Natural killer cell (primary cell): ENCODE results near the gene ARHGAP26. TPM values are rescaled to one million over a fixed set of nuclear protein-coding genes. Genes with fewer than 3 reads are reported as not detected.
A peak's percentile ranks its signal among the peaks of the same experiment; 100 is the strongest.

Experiments used
- ATAC-seq, 3 donors: fragments of 150-1000 bp in 2 of 3; fragments of 200-7000 bp in 1 of 3; cut with Tn5 transposase; 1 replicate in 1 of 3; 2 replicates in 2 of 3; pipeline ENCODE4 v1.10.0; 2021; ENCODE audit warnings: mild to moderate bottlenecking in 2 of 3, moderate library complexity in 2 of 3
- DNase-seq, 2 donors: peaks; one replicate each; pipeline versions ENCODE4 v3.0.0 to v3.0.0-alpha.2; 2013 to 2021; ENCODE audit warnings: mixed read lengths in 1 of 2
- H3K27ac ChIP-seq: one replicate; pipeline ENCODE4 v1.5.1; 2013; ENCODE audit warnings: mild to moderate bottlenecking, low read length
- H3K27me3 ChIP-seq: one replicate; pipeline ENCODE4 v1.6.1; 2013; ENCODE audit warnings: low read length; ENCODE audit not compliant: control insufficient read depth, insufficient read depth
- H3K36me3 ChIP-seq: one replicate; pipeline ENCODE4 v1.6.1; 2013; ENCODE audit warnings: low read length; ENCODE audit not compliant: control insufficient read depth, insufficient read depth
- H3K4me1 ChIP-seq: one replicate; pipeline ENCODE4 v1.6.1; 2013; ENCODE audit warnings: low read length; ENCODE audit not compliant: control insufficient read depth, insufficient read depth
- H3K4me3 ChIP-seq: one replicate; pipeline ENCODE4 v1.5.1; 2013; ENCODE audit warnings: low read length
- H3K9me3 ChIP-seq: one replicate; pipeline ENCODE4 v1.6.1; 2013; ENCODE audit warnings: low read length; ENCODE audit not compliant: control insufficient read depth, insufficient read depth
- H3K27ac Mint-ChIP-seq, 2 donors: one replicate each; pipeline ENCODE4 v1.8.0; 2022; ENCODE audit warnings: mild to moderate bottlenecking in 2 of 2, mixed read lengths in 2 of 2, moderate library complexity in 1 of 2
- H3K27me3 Mint-ChIP-seq, 2 donors: one replicate each; pipeline ENCODE4 v1.8.0; 2022; ENCODE audit warnings: low read depth in 2 of 2, mixed read lengths in 2 of 2
- H3K36me3 Mint-ChIP-seq: one replicate; pipeline ENCODE4 v1.8.0; 2022; ENCODE audit warnings: mixed read lengths
- H3K4me1 Mint-ChIP-seq, 2 donors: one replicate each; pipeline ENCODE4 v1.8.0; 2022; ENCODE audit warnings: mixed read lengths in 2 of 2
- H3K4me3 Mint-ChIP-seq: one replicate; pipeline ENCODE4 v1.8.0; 2022; ENCODE audit warnings: mild to moderate bottlenecking, moderate library complexity, mixed read lengths
- H3K9me3 Mint-ChIP-seq, 2 donors: one replicate each; pipeline ENCODE4 v1.8.0; 2022; ENCODE audit warnings: mixed read lengths in 2 of 2
- WGBS: methylation state at CpG from one replicate; pipeline ENCODE4 v1.1.7; 2013; ENCODE audit warnings: missing lambda C conversion rate; ENCODE audit not compliant: insufficient coverage; 5-methylcytosine and 5-hydroxymethylcytosine counted together
- intact Hi-C: fragments of 100-400 bp; cut with micrococcal nuclease; formaldehyde crosslinking; loops from one replicate; pipeline ENCODE4 v1.14.2; 2022
- total RNA-seq, 4 donors: library from RNA; stranded (reverse); fragments of 120-200 nt in 1 of 4; gene quantifications; one replicate each; pipeline versions ENCODE4 v1.2.3 to v1.2.4, GENCODE V29; 2013 to 2022
- TF ChIP-seq, protein P1 (sequence below): fragments of 200-600 bp; IDR thresholded peaks from one replicate; pipeline ENCODE4 v1.8.0; 2022; ENCODE audit warnings: antibody characterized with exemption

ARHGAP26 gene
- total RNA-seq, 3 donors from 2014 or later (not counting 1 experiment from before 2014, with no cell fraction given) = 153 to 159 (median 158) TPM

DNA sequence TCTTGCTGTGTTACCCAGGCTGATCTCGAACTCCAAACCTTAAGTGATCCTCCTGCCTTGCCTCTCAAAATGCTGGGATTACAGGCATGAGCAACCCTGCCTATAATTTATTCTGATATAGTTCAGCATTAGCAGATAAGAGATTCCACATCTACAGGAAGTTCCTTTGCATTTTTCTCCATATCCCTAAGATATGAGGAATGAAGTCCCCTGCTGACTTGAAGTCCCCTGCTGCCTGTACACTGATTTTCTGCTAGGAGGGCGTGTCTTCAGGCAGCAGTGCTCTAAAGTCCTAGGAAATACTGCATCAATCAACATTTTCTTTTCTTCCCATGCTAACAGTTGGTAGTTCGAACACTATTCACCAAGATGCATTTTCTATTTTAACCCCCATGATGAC, 105.8 kb downstream of the ARHGAP26 start:
- peaks cover 23% of the 10 kb centered on the region for H3K36me3 ChIP-seq
- 100% methylated on average over 3 of the region's 3 CpGs for WGBS

DNA sequence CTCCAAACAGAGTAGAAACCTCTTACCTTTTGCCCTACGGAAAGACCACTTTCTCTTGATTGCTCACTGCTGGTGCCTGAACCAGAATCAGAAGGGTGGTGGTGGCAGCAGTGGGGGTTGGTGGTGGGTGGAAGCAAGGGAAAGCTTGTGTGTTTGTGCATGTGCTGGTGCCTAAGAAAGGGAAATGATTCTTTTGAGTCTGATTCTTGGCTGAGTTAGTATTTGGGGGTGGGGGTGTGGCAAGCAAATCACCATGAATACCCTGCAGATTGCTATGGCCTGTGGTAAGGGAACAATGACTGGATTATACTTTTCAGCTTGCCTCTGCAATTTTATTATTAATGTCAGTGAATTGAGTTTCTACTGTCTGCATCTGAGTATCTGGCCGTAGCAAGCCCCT, 106.6 kb downstream of the ARHGAP26 start:
- H3K9me3 ChIP-seq = no peaks in the 10 kb centered on the region
- ATAC-seq (no peak), DNase-seq (no peak)
- Mint-ChIP-seq H3K27me3 (no peaks in the 10 kb centered on the region), H3K4me3 (no peak overlapping the region), H3K27ac (no peak overlapping the region), H3K36me3 (no peaks in the 10 kb centered on the region), H3K9me3 (no peaks in the 10 kb centered on the region), H3K4me1 (peaks cover 12% of the 10 kb centered on the region in 2 donors)
- WGBS = 100% methylated on average over 2 of the region's 2 CpGs
- TF ChIP-seq, protein P1, sequence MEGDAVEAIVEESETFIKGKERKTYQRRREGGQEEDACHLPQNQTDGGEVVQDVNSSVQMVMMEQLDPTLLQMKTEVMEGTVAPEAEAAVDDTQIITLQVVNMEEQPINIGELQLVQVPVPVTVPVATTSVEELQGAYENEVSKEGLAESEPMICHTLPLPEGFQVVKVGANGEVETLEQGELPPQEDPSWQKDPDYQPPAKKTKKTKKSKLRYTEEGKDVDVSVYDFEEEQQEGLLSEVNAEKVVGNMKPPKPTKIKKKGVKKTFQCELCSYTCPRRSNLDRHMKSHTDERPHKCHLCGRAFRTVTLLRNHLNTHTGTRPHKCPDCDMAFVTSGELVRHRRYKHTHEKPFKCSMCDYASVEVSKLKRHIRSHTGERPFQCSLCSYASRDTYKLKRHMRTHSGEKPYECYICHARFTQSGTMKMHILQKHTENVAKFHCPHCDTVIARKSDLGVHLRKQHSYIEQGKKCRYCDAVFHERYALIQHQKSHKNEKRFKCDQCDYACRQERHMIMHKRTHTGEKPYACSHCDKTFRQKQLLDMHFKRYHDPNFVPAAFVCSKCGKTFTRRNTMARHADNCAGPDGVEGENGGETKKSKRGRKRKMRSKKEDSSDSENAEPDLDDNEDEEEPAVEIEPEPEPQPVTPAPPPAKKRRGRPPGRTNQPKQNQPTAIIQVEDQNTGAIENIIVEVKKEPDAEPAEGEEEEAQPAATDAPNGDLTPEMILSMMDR = no peak
- intact Hi-C loops = no loop called here
- H3K4me1 ChIP-seq = peaks cover 3% of the 10 kb centered on the region
- no peak overlapping the region for H3K27ac ChIP-seq
- peaks cover 30% of the 10 kb centered on the region for H3K36me3 ChIP-seq
- H3K4me3 ChIP-seq = no peak overlapping the region
- no peaks in the 10 kb centered on the region for H3K27me3 ChIP-seq

More for the DNA sequence above, 105.8 kb downstream of the ARHGAP26 start:
- no peak for ATAC-seq
- no peak overlapping the region for H3K27ac Mint-ChIP-seq
- no peaks in the 10 kb centered on the region for H3K27me3 Mint-ChIP-seq
- H3K9me3 Mint-ChIP-seq = no peaks in the 10 kb centered on the region
- Histone ChIP-seq H3K9me3 (no peaks in the 10 kb centered on the region), H3K4me3 (no peak overlapping the region), H3K27ac (no peak overlapping the region), H3K27me3 (no peaks in the 10 kb centered on the region), H3K4me1 (peaks cover 2% of the 10 kb centered on the region)
- no peaks in the 10 kb centered on the region for H3K36me3 Mint-ChIP-seq
- intact Hi-C loops = no loop called here
- H3K4me3 Mint-ChIP-seq = no peak overlapping the region
- TF ChIP-seq, protein P1 = no peak
- no peak for DNase-seq
- H3K4me1 Mint-ChIP-seq = peaks cover 15 to 21% of the 10 kb centered on the region in 2 donors

DNA sequence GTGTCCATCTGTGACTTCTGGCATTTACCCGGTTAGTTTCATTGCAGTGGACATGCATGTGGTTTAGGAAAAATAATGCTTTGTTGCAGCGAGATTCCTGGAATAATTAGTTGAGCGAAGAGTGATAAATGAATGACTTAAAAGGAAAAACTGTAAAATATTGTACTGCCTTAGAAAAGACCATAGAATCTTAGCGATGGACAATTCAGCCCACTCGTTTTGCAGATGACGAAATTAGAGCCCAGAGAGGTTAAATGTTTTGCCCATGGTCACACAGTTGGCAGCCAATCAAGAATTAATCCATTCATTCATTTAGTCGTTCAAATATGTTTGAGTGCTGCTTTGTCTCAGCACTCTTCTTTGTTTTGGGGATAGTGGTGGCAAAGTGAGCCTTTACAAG, 107.9 kb downstream of the ARHGAP26 start:
- ATAC-seq (no peak), DNase-seq (no peak)
- H3K27me3 Mint-ChIP-seq = no peaks in the 10 kb centered on the region
- WGBS = 93% methylated on average over 7 of the region's 7 CpGs
- Histone ChIP-seq H3K9me3 (no peaks in the 10 kb centered on the region), H3K27ac (no peak overlapping the region), H3K36me3 (peaks cover 33% of the 10 kb centered on the region), H3K4me1 (peaks cover 3% of the 10 kb centered on the region), H3K27me3 (no peaks in the 10 kb centered on the region), H3K4me3 (no peak overlapping the region)
- no peaks in the 10 kb centered on the region for H3K9me3 Mint-ChIP-seq
- peak overlapping the region in 1 of 2 donors; percentile 9 for H3K27ac Mint-ChIP-seq
- peaks cover 5 to 6% of the 10 kb centered on the region in 2 donors for H3K4me1 Mint-ChIP-seq
- TF ChIP-seq, protein P1 = no peak
- intact Hi-C loops = no loop called here
- no peaks in the 10 kb centered on the region for H3K36me3 Mint-ChIP-seq
- no peak overlapping the region for H3K4me3 Mint-ChIP-seq

DNA sequence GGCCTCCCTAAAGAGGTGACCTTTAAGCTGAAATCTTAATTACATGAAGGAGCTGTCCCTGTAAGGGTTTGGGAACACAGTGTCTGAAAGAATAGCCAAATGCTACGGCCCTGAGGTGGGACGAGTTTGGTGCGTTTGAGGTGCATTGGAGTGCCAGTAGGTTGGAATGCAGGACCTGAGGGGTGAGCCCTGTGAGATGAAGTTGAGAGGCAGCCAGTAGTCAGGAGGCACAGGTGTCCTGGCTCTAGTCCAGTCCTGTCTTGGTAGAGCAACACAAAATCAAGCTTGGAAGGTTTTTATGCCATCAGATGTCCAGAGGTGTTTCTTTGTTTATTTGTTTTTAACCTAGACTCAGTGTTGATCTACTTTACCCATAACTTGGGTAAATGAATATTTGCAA, 108.5 kb downstream of the ARHGAP26 start:
- Histone ChIP-seq H3K27ac (no peak overlapping the region), H3K27me3 (no peaks in the 10 kb centered on the region), H3K36me3 (peaks cover 33% of the 10 kb centered on the region), H3K4me3 (no peak overlapping the region), H3K9me3 (no peaks in the 10 kb centered on the region), H3K4me1 (peaks cover 3% of the 10 kb centered on the region)
- Mint-ChIP-seq H3K4me1 (peaks cover 6 to 7% of the 10 kb centered on the region in 2 donors), H3K27ac (peak overlapping the region in 1 of 2 donors; percentile 9), H3K4me3 (no peak overlapping the region), H3K9me3 (no peaks in the 10 kb centered on the region), H3K36me3 (no peaks in the 10 kb centered on the region), H3K27me3 (no peaks in the 10 kb centered on the region)
- intact Hi-C loops = no loop called here
- DNase-seq (no peak), ATAC-seq (no peak)
- 96% methylated on average over 3 of the region's 3 CpGs for WGBS
- TF ChIP-seq, protein P1 = no peak
